HEK293 (cell line): ENCODE results near the gene RBMS3.

Source experiments
- CTCF ChIP-seq: fragments of 450-650 bp; formaldehyde crosslinking; IDR thresholded peaks from 2 replicates; pipeline ENCODE4 v1.5.1; 2016; ENCODE audit warnings: missing biosample characterization, missing genetic modification characterization
- REST ChIP-seq: fragments of 450-650 bp; formaldehyde crosslinking; IDR thresholded peaks from 2 replicates; pipeline ENCODE4 v1.5.1; 2016; ENCODE audit warnings: missing biosample characterization, missing genetic modification characterization
- SP2 ChIP-seq: fragments of 450-650 bp; formaldehyde crosslinking; IDR thresholded peaks from 2 replicates; pipeline ENCODE4 v1.5.1; 2016; ENCODE audit warnings: missing biosample characterization, missing genetic modification characterization
- YY1 ChIP-seq: fragments of 450-650 bp; formaldehyde crosslinking; IDR thresholded peaks from 2 replicates; pipeline ENCODE4 v1.5.1; 2018; ENCODE audit warnings: missing biosample characterization, missing genetic modification characterization
- ZBTB10 ChIP-seq: fragments of 450-650 bp; formaldehyde crosslinking; IDR thresholded peaks from 2 replicates; pipeline ENCODE4 v1.5.1; 2016; ENCODE audit warnings: missing biosample characterization, missing genetic modification characterization
- ZBTB48 ChIP-seq: fragments of 450-650 bp; formaldehyde crosslinking; IDR thresholded peaks from 2 replicates; pipeline ENCODE4 v1.5.1; 2016; ENCODE audit warnings: missing biosample characterization, missing genetic modification characterization
- ZFP3 ChIP-seq: fragments of 450-650 bp; formaldehyde crosslinking; IDR thresholded peaks from 2 replicates; pipeline ENCODE4 v1.5.1; 2016; ENCODE audit warnings: low read depth, missing biosample characterization, missing genetic modification characterization
- ZNF112 ChIP-seq: fragments of 450-650 bp; formaldehyde crosslinking; IDR thresholded peaks from 2 replicates; pipeline ENCODE4 v1.5.0; 2017; ENCODE audit warnings: missing biosample characterization, missing genetic modification characterization
- ZNF202 ChIP-seq: fragments of 450-650 bp; formaldehyde crosslinking; IDR thresholded peaks from 2 replicates; pipeline ENCODE4 v1.5.1; 2016; ENCODE audit warnings: missing biosample characterization, missing genetic modification characterization, borderline replicate concordance
- ZNF274 ChIP-seq, 2 experiments: fragments of 200-500 bp in 1 of 2; fragments of 450-650 bp in 1 of 2; sonication (Bioruptor generic) in 1 of 2; formaldehyde crosslinking in 1 of 2; IDR thresholded peaks; 2 replicates each; pipeline versions ENCODE4 v1.5.1 to v1.6.1; 2014 to 2016; ENCODE audit warnings: borderline replicate concordance in 1 of 2, inconsistent platforms in 1 of 2, low read length in 1 of 2, missing biosample characterization in 1 of 2, missing genetic modification characterization in 1 of 2
- ZNF280D ChIP-seq: fragments of 450-650 bp; formaldehyde crosslinking; IDR thresholded peaks from 2 replicates; pipeline ENCODE4 v1.5.1; 2016; ENCODE audit warnings: missing biosample characterization, missing genetic modification characterization
- ZNF629 ChIP-seq: fragments of 450-650 bp; formaldehyde crosslinking; IDR thresholded peaks from 2 replicates; pipeline ENCODE4 v1.5.1; 2017; ENCODE audit warnings: missing biosample characterization, missing genetic modification characterization
- ZNF768 ChIP-seq: fragments of 450-650 bp; formaldehyde crosslinking; IDR thresholded peaks from 2 replicates; pipeline ENCODE4 v1.5.1; 2018; ENCODE audit warnings: missing biosample characterization, mild to moderate bottlenecking, missing genetic modification characterization
- ZXDB ChIP-seq: fragments of 450-650 bp; formaldehyde crosslinking; IDR thresholded peaks from 2 replicates; pipeline ENCODE4 v1.5.1; 2016; ENCODE audit warnings: missing biosample characterization, missing genetic modification characterization

- no peak for TF ChIP-seq ZNF112 (tag by site-specific recombination)
- no peak for TF ChIP-seq CTCF (tag by site-specific recombination)
- no peak for TF ChIP-seq ZNF202 (tag by site-specific recombination)
- no peak for TF ChIP-seq ZNF280D
- no peak for TF ChIP-seq ZFP3 (tag by site-specific recombination)
- TF ChIP-seq ZNF629: no peak
- no peak for TF ChIP-seq SP2 (tag by site-specific recombination)
- no peak for TF ChIP-seq YY1 (tag by site-specific recombination)
- TF ChIP-seq ZNF768: no peak
- no peak for TF ChIP-seq REST (tag by site-specific recombination)
- no peak for TF ChIP-seq ZNF274 (IDR thresholded peaks at IDR 0.05; ENCODE audit: low read length)
- no peak for TF ChIP-seq ZNF274 (tag by site-specific recombination; IDR thresholded peaks at IDR 0.05; ENCODE audit: borderline replicate concordance)
- no peak for TF ChIP-seq ZBTB48 (tag by site-specific recombination)
- no peak for TF ChIP-seq ZXDB (tag by site-specific recombination)
- TF ChIP-seq ZBTB10: no peak
Observed at GRCh38 chr3:29926378-29926777, 645.5 kb downstream of the RBMS3 start.
